ENCODE data around the gene OPCML. TPM values are rescaled to one million over a fixed set of nuclear protein-coding genes. Genes with fewer than 3 reads are reported as not detected.

The OPCML gene
- total and polyA plus RNA-seq, 2 donors (not counting 1 experiment from before 2014, with no cell fraction given) = not detected

DNA sequence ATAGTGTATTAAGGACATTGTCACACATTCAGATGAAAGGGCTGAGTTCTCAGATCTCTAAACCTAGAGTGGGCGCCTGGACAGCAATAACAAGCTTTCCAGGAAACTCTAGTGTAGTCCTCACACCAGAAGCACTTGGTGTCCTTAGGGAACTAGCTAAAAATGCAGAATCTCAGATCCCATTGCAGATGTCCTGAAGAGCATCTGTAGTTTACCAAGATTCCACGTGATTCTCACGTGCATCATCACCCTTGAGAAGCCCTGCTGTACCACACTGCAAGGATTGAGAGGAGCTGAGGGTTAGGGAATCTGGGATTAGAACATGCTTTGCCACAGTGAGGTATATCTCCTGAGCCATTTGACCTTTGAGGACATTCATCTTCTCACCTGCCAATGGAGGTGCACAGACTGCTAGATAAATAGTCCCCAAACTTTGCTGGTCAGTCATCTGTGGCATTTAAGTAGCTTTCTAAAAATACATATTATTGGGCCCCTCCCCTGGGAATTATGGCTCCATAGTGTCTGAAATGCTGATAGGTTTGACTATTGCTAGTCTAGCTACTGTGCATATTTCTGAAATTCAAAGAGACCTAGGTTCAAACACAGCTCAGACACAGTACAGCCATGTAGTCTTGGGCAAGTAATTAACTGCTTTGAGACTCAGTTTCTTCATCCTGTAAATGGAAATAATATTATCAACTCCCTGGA is 1068.9 kb downstream of the OPCML start:
- H3K9me3 Mint-ChIP-seq (ENCODE audit: insufficient read depth) = peaks cover 10% of the 10 kb centered on the region
- no peak overlapping the region for H3K4me3 Mint-ChIP-seq
- DNase-seq (no peak), ATAC-seq (ENCODE audit: low read depth) (no peak)
- H3K27me3 Mint-ChIP-seq = no peaks in the 10 kb centered on the region
- no peaks in the 10 kb centered on the region for H3K27me3 ChIP-seq (replicated peaks in 1 of 4; ENCODE audit: control extremely low read depth in 1 of 4, control insufficient read depth in 3 of 4, insufficient read depth in 4 of 4, low read length in 3 of 4)
- POLR2A ChIA-PET = no interaction called here
- no peaks in the 10 kb centered on the region for H3K36me3 ChIP-seq (replicated peaks in 1 of 2; ENCODE audit: control extremely low read depth in 1 of 2, control insufficient read depth in 1 of 2, extremely low read depth in 1 of 2, insufficient read depth in 2 of 2, low read length in 1 of 2)
- TF ChIP-seq EZH2 (IDR thresholded peaks at IDR 0.05; ENCODE audit: borderline replicate concordance, insufficient read depth, low read depth, low read length, poor library complexity, severe bottlenecking) = no peak
- TF ChIP-seq, protein P1, sequence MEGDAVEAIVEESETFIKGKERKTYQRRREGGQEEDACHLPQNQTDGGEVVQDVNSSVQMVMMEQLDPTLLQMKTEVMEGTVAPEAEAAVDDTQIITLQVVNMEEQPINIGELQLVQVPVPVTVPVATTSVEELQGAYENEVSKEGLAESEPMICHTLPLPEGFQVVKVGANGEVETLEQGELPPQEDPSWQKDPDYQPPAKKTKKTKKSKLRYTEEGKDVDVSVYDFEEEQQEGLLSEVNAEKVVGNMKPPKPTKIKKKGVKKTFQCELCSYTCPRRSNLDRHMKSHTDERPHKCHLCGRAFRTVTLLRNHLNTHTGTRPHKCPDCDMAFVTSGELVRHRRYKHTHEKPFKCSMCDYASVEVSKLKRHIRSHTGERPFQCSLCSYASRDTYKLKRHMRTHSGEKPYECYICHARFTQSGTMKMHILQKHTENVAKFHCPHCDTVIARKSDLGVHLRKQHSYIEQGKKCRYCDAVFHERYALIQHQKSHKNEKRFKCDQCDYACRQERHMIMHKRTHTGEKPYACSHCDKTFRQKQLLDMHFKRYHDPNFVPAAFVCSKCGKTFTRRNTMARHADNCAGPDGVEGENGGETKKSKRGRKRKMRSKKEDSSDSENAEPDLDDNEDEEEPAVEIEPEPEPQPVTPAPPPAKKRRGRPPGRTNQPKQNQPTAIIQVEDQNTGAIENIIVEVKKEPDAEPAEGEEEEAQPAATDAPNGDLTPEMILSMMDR (IDR thresholded peaks at IDR 0.05) = no peak
- H3K9me3 ChIP-seq (ENCODE audit: control extremely low read depth in 1 of 3, control insufficient read depth in 2 of 3, insufficient read depth in 1 of 3, low read length in 2 of 3) = peaks cover 0 to 5% (median 0%) of the 10 kb centered on the region in 3 donors
- H3K4me3 ChIP-seq (ENCODE audit: control extremely low read depth in 1 of 5, extremely low read depth in 1 of 5, insufficient read depth in 1 of 5, low read depth in 2 of 5, low read length in 4 of 5) = no peak overlapping the region
- H2AFZ ChIP-seq (ENCODE audit: insufficient read depth, low read depth, low read length, poor library complexity, severe bottlenecking) = no peak overlapping the region
- H4K20me1 ChIP-seq (ENCODE audit: control insufficient read depth, insufficient read depth, low read length, poor library complexity, severe bottlenecking) = no peaks in the 10 kb centered on the region
- no peaks in the 10 kb centered on the region for H3K4me1 Mint-ChIP-seq
- no peak overlapping the region for H3K4me2 ChIP-seq (replicated peaks; ENCODE audit: low read depth, low read length, poor library complexity, severe bottlenecking)
- intact Hi-C loops (cut with micrococcal nuclease) = loop anchor here (10.0 kb wide), 1 partner anchor 621 kb away; no protein-coding TSS in a partner anchor
- no peak overlapping the region for H3K27ac ChIP-seq (ENCODE audit: low read length in 2 of 2)
- WGBS (ENCODE audit: insufficient coverage) = 75% methylated on average over 2 of the region's 3 CpGs
- H3K9ac ChIP-seq (ENCODE audit: low read length) = no peak overlapping the region
- no peak overlapping the region for H3K27ac Mint-ChIP-seq
- no peaks in the 10 kb centered on the region for H3K79me2 ChIP-seq (ENCODE audit: control insufficient read depth, insufficient read depth, low read length)
- CTCF ChIA-PET = no interaction called here
- no peaks in the 10 kb centered on the region for H3K4me1 ChIP-seq (ENCODE audit: control insufficient read depth in 2 of 2, insufficient read depth in 2 of 2, low read length in 2 of 2)

DNA sequence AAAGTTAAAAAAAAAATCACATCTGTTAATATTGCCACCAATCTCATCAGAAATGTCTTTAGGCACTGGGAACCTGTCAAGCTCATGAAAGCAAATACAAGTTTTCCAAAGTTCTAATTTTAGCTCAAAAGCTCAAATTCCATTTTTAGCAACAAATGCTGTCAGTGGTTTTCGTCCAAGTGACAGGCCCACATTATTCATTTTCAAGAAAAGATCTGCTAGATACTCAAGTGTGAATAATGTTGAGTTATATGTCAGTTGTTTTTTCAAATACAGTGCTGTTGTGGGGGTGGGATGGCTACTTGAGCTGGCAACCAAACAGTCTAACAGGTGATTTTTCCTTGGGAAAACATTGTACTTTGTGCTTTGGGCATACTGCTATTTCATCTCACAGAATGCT is 1072.6 kb downstream of the OPCML start:
- CTCF ChIA-PET = no interaction called here
- Histone ChIP-seq H4K20me1 (ENCODE audit: control insufficient read depth, insufficient read depth, low read length, poor library complexity, severe bottlenecking) (no peaks in the 10 kb centered on the region), H3K4me2 (replicated peaks; ENCODE audit: low read depth, low read length, poor library complexity, severe bottlenecking) (no peak overlapping the region), H3K36me3 (replicated peaks in 1 of 2; ENCODE audit: control extremely low read depth in 1 of 2, control insufficient read depth in 1 of 2, extremely low read depth in 1 of 2, insufficient read depth in 2 of 2, low read length in 1 of 2) (no peaks in the 10 kb centered on the region), H3K4me1 (ENCODE audit: control insufficient read depth in 2 of 2, insufficient read depth in 2 of 2, low read length in 2 of 2) (no peaks in the 10 kb centered on the region), H3K9ac (ENCODE audit: low read length) (no peak overlapping the region), H3K4me3 (ENCODE audit: control extremely low read depth in 1 of 5, extremely low read depth in 1 of 5, insufficient read depth in 1 of 5, low read depth in 2 of 5, low read length in 4 of 5) (no peak overlapping the region), H3K9me3 (ENCODE audit: control extremely low read depth in 1 of 3, control insufficient read depth in 2 of 3, insufficient read depth in 1 of 3, low read length in 2 of 3) (peaks cover 0 to 5% (median 0%) of the 10 kb centered on the region in 3 donors), H3K27me3 (replicated peaks in 1 of 4; ENCODE audit: control extremely low read depth in 1 of 4, control insufficient read depth in 3 of 4, insufficient read depth in 4 of 4, low read length in 3 of 4) (no peaks in the 10 kb centered on the region), H2AFZ (ENCODE audit: insufficient read depth, low read depth, low read length, poor library complexity, severe bottlenecking) (no peak overlapping the region), H3K79me2 (ENCODE audit: control insufficient read depth, insufficient read depth, low read length) (no peaks in the 10 kb centered on the region), H3K27ac (ENCODE audit: low read length in 2 of 2) (no peak overlapping the region)
- no peak overlapping the region for H3K27ac Mint-ChIP-seq
- H3K4me1 Mint-ChIP-seq = no peaks in the 10 kb centered on the region
- intact Hi-C loops (cut with micrococcal nuclease) = loop anchor here (10.0 kb wide), 1 partner anchor 625 kb away; no protein-coding TSS in a partner anchor
- ATAC-seq (ENCODE audit: low read depth) (no peak), DNase-seq (no peak)
- H3K9me3 Mint-ChIP-seq (ENCODE audit: insufficient read depth) = peaks cover 12% of the 10 kb centered on the region
- POLR2A ChIA-PET = no interaction called here
- no peak overlapping the region for H3K4me3 Mint-ChIP-seq
- TF ChIP-seq, protein P1 (IDR thresholded peaks at IDR 0.05) = no peak
- no peak for TF ChIP-seq EZH2 (IDR thresholded peaks at IDR 0.05; ENCODE audit: borderline replicate concordance, insufficient read depth, low read depth, low read length, poor library complexity, severe bottlenecking)
- WGBS (ENCODE audit: insufficient coverage) = no CpG with 5 or more reads among the region's 1 CpG
- H3K27me3 Mint-ChIP-seq = no peaks in the 10 kb centered on the region
